GM23338 (cell line): Measurements from ENCODE around the gene NENF. TPM values are rescaled to one million over a fixed set of nuclear protein-coding genes. Genes with fewer than 3 reads are reported as not detected.

ENCODE experiments used
- ATAC-seq: fragments of 200-7000 bp; cut with Tn5 transposase; 3 replicates; pipeline ENCODE4 v1.9.1; 2020
- DNase-seq: peaks from one replicate; pipeline ENCODE4 v3.0.0-alpha.2; 2015; ENCODE audit warnings: low spot score
- H2AFZ ChIP-seq: fragments of 200-600 bp; sonication (generic); 2 replicates; pipeline ENCODE4 v1.8.0; 2016; ENCODE audit warnings: antibody characterized with exemption, mild to moderate bottlenecking, moderate library complexity
- H3F3A ChIP-seq: fragments of 200-600 bp; sonication (generic); replicated peaks from 2 replicates; pipeline ENCODE4 v1.8.0; 2017; ENCODE audit warnings: antibody characterized with exemption, mixed run types, low read depth
- H3K27ac ChIP-seq: fragments of 200-600 bp; sonication (generic); 2 replicates; pipeline ENCODE4 v1.6.1; 2016; ENCODE audit warnings: low read depth
- H3K27me3 ChIP-seq: fragments of 200-600 bp; sonication (generic); 2 replicates; pipeline ENCODE4 v1.8.0; 2016; ENCODE audit warnings: mild to moderate bottlenecking, mixed run types, moderate library complexity; ENCODE audit not compliant: insufficient read depth
- H3K36me3 ChIP-seq: fragments of 200-600 bp; sonication (generic); 2 replicates; pipeline ENCODE4 v1.8.0; 2016; ENCODE audit warnings: mild to moderate bottlenecking; ENCODE audit not compliant: insufficient read depth
- H3K4me1 ChIP-seq: fragments of 200-600 bp; sonication (generic); 2 replicates; pipeline ENCODE4 v1.8.0; 2016; ENCODE audit warnings: mild to moderate bottlenecking, moderate library complexity; ENCODE audit not compliant: insufficient read depth
- H3K4me2 ChIP-seq: fragments of 200-600 bp; sonication (generic); 2 replicates; pipeline ENCODE4 v1.7.1; 2017; ENCODE audit warnings: mixed run types
- H3K4me3 ChIP-seq: fragments of 200-600 bp; sonication (generic); 2 replicates; pipeline ENCODE4 v1.6.1; 2016; ENCODE audit warnings: mixed run types
- H3K79me2 ChIP-seq: fragments of 200-600 bp; sonication (generic); replicated peaks from 2 replicates; pipeline ENCODE4 v1.8.0; 2017; ENCODE audit warnings: mild to moderate bottlenecking; ENCODE audit not compliant: insufficient read depth
- H3K9me2 ChIP-seq: fragments of 200-600 bp; sonication (generic); 2 replicates; pipeline ENCODE4 v1.8.0; 2017; ENCODE audit not compliant: insufficient read depth
- H4K20me1 ChIP-seq: fragments of 200-600 bp; sonication (generic); replicated peaks from 2 replicates; pipeline ENCODE4 v1.8.0; 2017; ENCODE audit warnings: mild to moderate bottlenecking; ENCODE audit not compliant: insufficient read depth
- H3K27ac Mint-ChIP-seq: 2 replicates; pipeline ENCODE4 v1.8.0; 2020; ENCODE audit warnings: inconsistent platforms, mild to moderate bottlenecking, moderate library complexity, mixed read lengths
- H3K27me3 Mint-ChIP-seq: 3 replicates; pipeline ENCODE4 v1.8.0; 2022; ENCODE audit warnings: low read depth, mild to moderate bottlenecking, moderate library complexity, mixed read lengths, inconsistent platforms; ENCODE audit not compliant: insufficient read depth, poor library complexity
- H3K36me3 Mint-ChIP-seq: 3 replicates; pipeline ENCODE4 v1.8.0; 2021; ENCODE audit warnings: low read depth, mild to moderate bottlenecking, inconsistent platforms, moderate library complexity, mixed read lengths
- H3K4me1 Mint-ChIP-seq: 3 replicates; pipeline ENCODE4 v1.8.0; 2020; ENCODE audit warnings: mild to moderate bottlenecking, inconsistent platforms, mixed read lengths
- H3K4me3 Mint-ChIP-seq: 3 replicates; pipeline ENCODE4 v1.8.0; 2021; ENCODE audit warnings: moderate library complexity, mild to moderate bottlenecking, inconsistent platforms, mixed read lengths
- H3K9me3 Mint-ChIP-seq: 3 replicates; pipeline ENCODE4 v1.8.0; 2020; ENCODE audit warnings: moderate library complexity, mild to moderate bottlenecking, inconsistent platforms, mixed read lengths
- CREB1 ChIP-seq: fragments of 250-450 bp; sonication (Bioruptor Pico); IDR thresholded peaks from 2 replicates; pipeline ENCODE4 v1.5.0; 2020; ENCODE audit warnings: low read depth, mild to moderate bottlenecking, moderate library complexity
- CTCF ChIP-seq, 2 experiments: fragments of 200-600 bp in 1 of 2; sonication (generic) in 1 of 2; conservative IDR thresholded peaks; 2 replicates each; pipeline versions ENCODE4 v1.5.1 to v1.6.1; 2016 to 2017; ENCODE audit warnings: antibody characterized with exemption in 2 of 2, low read depth in 2 of 2, mild to moderate bottlenecking in 2 of 2, moderate library complexity in 1 of 2
- ETS1 ChIP-seq: IDR thresholded peaks from 2 replicates; pipeline ENCODE4 v1.6.1; 2016; ENCODE audit warnings: antibody characterized with exemption
- EZH2 ChIP-seq: fragments of 200-600 bp; sonication (generic); IDR thresholded peaks from one replicate; pipeline ENCODE4 v1.8.0; 2017; ENCODE audit warnings: antibody characterized with exemption, mild to moderate bottlenecking, low read depth; ENCODE audit not compliant: unreplicated experiment
- EZH2phosphoT487 ChIP-seq: fragments of 200-600 bp; sonication (generic); IDR thresholded peaks from one replicate; pipeline ENCODE4 v1.8.1; 2018; ENCODE audit warnings: antibody characterized with exemption; ENCODE audit not compliant: unreplicated experiment
- JUNB ChIP-seq: IDR thresholded peaks from one replicate; pipeline ENCODE4 v1.6.1; 2016; ENCODE audit warnings: antibody characterized with exemption; ENCODE audit not compliant: unreplicated experiment
- NANOG ChIP-seq: IDR thresholded peaks from 2 replicates; pipeline ENCODE4 v1.6.1; 2016; ENCODE audit warnings: antibody characterized with exemption, borderline replicate concordance
- POLR2AphosphoS5 ChIP-seq: IDR thresholded peaks from 2 replicates; pipeline ENCODE4 v1.6.1; 2016; ENCODE audit warnings: antibody characterized with exemption, low read depth
- REST ChIP-seq: IDR thresholded peaks from one replicate; pipeline ENCODE4 v1.6.1; 2018; ENCODE audit warnings: antibody characterized with exemption; ENCODE audit not compliant: unreplicated experiment
- STAT1 ChIP-seq: IDR thresholded peaks from one replicate; pipeline ENCODE4 v1.6.1; 2016; ENCODE audit warnings: antibody characterized with exemption; ENCODE audit not compliant: unreplicated experiment
- ZNF114 ChIP-seq: fragments of 250-450 bp; sonication (Bioruptor Pico); IDR thresholded peaks from 2 replicates; pipeline ENCODE4 v1.5.0; 2020; ENCODE audit warnings: mild to moderate bottlenecking, moderate library complexity
- ZNF331 ChIP-seq: fragments of 250-450 bp; sonication (Bioruptor Pico); IDR thresholded peaks from 2 replicates; pipeline ENCODE4 v1.5.0; 2020; ENCODE audit warnings: low read depth, mild to moderate bottlenecking, moderate library complexity
- ZNF462 ChIP-seq: fragments of 250-450 bp; sonication (Bioruptor Pico); IDR thresholded peaks from 2 replicates; pipeline ENCODE4 v1.5.0; 2020; ENCODE audit warnings: mild to moderate bottlenecking, moderate library complexity
- polyA plus RNA-seq: library from polyadenylated mRNA; unstranded; fragments of >200 nt; fragmentation: Nextera tagmentation; extraction: Ambion mirVana; gene quantifications from 2 replicates; pipeline ENCODE4 v1.2.1, GENCODE V29; 2016
- total RNA-seq: library from RNA; depleted of rRNA; stranded (reverse); fragments of >200 nt; shearing (Covaris generic); gene quantifications from 2 replicates; pipeline ENCODE4 v1.2.3, GENCODE V29; 2014

NENF gene
- total and polyA plus RNA-seq, 2 experiments from 2014 or later, result 27.6 to 60.7 TPM

- H3K9me3 Mint-ChIP-seq, result no peaks in the 10 kb centered on the region
- Histone ChIP-seq H2AFZ (no peak overlapping the region), H3K27ac (no peak overlapping the region), H3K79me2 (no peaks in the 10 kb centered on the region), H3K27me3 (no peaks in the 10 kb centered on the region), H3K9me2 (no peaks in the 10 kb centered on the region), H3K4me2 (no peak overlapping the region), H3F3A (no peaks in the 10 kb centered on the region), H3K36me3 (no peaks in the 10 kb centered on the region), H4K20me1 (no peaks in the 10 kb centered on the region), H3K4me1 (no peaks in the 10 kb centered on the region), H3K4me3 (no peak overlapping the region)
- no peak overlapping the region for H3K27ac Mint-ChIP-seq
- DNase-seq (no peak), ATAC-seq (no peak)
- no peaks in the 10 kb centered on the region; the same call in 2 of the 3 replicates for H3K36me3 Mint-ChIP-seq
- H3K4me1 Mint-ChIP-seq, result no peaks in the 10 kb centered on the region; the same call in 2 of the 3 replicates
- H3K27me3 Mint-ChIP-seq, result peaks cover 3% of the 10 kb centered on the region
- H3K4me3 Mint-ChIP-seq, result no peak overlapping the region
- TF ChIP-seq CREB1 (CRISPR knock-in tag) (no peak), CTCF (conservative IDR thresholded peaks at IDR 0.05; ENCODE audit: low read depth in 2 of 2) (no peak), EZH2phosphoT487 (no peak), POLR2AphosphoS5 (no peak), JUNB (no peak), EZH2 (no peak), ZNF462 (CRISPR knock-in tag) (no peak), ZNF114 (CRISPR knock-in tag) (no peak), STAT1 (no peak), ETS1 (no peak), REST (no peak), ZNF331 (CRISPR knock-in tag) (no peak), NANOG (no peak)
Measured at GRCh38 chr1:212450331-212450881, 17.7 kb downstream of the NENF start.
